H1 (cell line): ENCODE results near the gene EIF4E. TPM values are rescaled to one million over a fixed set of nuclear protein-coding genes. Genes with fewer than 3 reads are reported as not detected.
A peak's percentile ranks its signal among the peaks of the same experiment; 100 is the strongest.

Experiments
- CTCF ChIA-PET: fragments of 300-600 bp; sonication (Branson Sonifier 250); formaldehyde crosslinking; loops from one replicate; lab custom pipeline; 2021; ENCODE audit not compliant: partially characterized antibody; lab: Charles Lee
- POLR2A ChIA-PET: fragments of 300-600 bp; sonication (Branson Sonifier 250); formaldehyde crosslinking; loops from one replicate; lab custom pipeline; 2021; ENCODE audit warnings: inconsistent platforms; ENCODE audit not compliant: partially characterized antibody; lab: Charles Lee
- DNase-seq, 2 experiments: peaks; one replicate each; pipeline versions ENCODE4 v3.0.0 to v3.0.0-alpha.2; 2010 to 2022; ENCODE audit warnings: low spot score in 2 of 2, low read depth in 1 of 2, mixed read lengths in 1 of 2
- FAIRE-seq: peaks from 2 replicates; lab custom pipeline; 2011; peaks lifted over from hg19 to GRCh38; lab: Jason Lieb, UNC
- H2AFZ ChIP-seq: 2 replicates; pipeline ENCODE4 v1.8.1; 2012; ENCODE audit warnings: low read length, inconsistent platforms
- H2AK5ac ChIP-seq: 2 replicates; pipeline ENCODE4 v1.6.1; 2013; ENCODE audit warnings: low read depth, low read length
- H2BK120ac ChIP-seq: replicated peaks from 2 replicates; pipeline ENCODE3; 2013; ENCODE audit warnings: low read depth, low read length, inconsistent platforms
- H2BK12ac ChIP-seq: 2 replicates; pipeline ENCODE4 v1.6.1; 2013; ENCODE audit warnings: low read depth, low read length
- H2BK15ac ChIP-seq: 2 replicates; pipeline ENCODE4 v1.6.1; 2013; ENCODE audit warnings: low read length
- H2BK20ac ChIP-seq: 2 replicates; pipeline ENCODE4 v1.6.1; 2013; ENCODE audit warnings: low read length
- H2BK5ac ChIP-seq: 2 replicates; pipeline ENCODE4 v1.6.1; 2013; ENCODE audit warnings: low read depth, low read length
- H3K14ac ChIP-seq: 2 replicates; pipeline ENCODE4 v1.6.1; 2013; ENCODE audit warnings: inconsistent platforms; ENCODE audit not compliant: insufficient read length
- H3K18ac ChIP-seq: 2 replicates; pipeline ENCODE4 v1.6.1; 2013; ENCODE audit warnings: low read length; ENCODE audit errors: extremely low read depth
- H3K23ac ChIP-seq: 2 replicates; pipeline ENCODE4 v1.6.1; 2013; ENCODE audit warnings: inconsistent platforms; ENCODE audit not compliant: insufficient read length
- H3K23me2 ChIP-seq: 2 replicates; pipeline ENCODE4 v1.6.1; 2013; ENCODE audit warnings: low read depth, low read length
- H3K27ac ChIP-seq: 2 replicates; pipeline ENCODE4 v1.6.1; 2011; ENCODE audit warnings: low read depth, low read length, inconsistent platforms
- H3K27me3 ChIP-seq, 4 experiments: replicated peaks in 1 of 4; 1 replicate in 1 of 4; 2 replicates in 3 of 4; pipeline versions ENCODE4 v1.6.1 to v1.8.1; 2011 to 2013; ENCODE audit warnings: low read length in 3 of 4, mild to moderate bottlenecking in 3 of 4, inconsistent platforms in 2 of 4, mixed read lengths in 2 of 4, moderate library complexity in 1 of 4; ENCODE audit not compliant: control insufficient read depth in 3 of 4, insufficient read depth in 3 of 4; ENCODE audit errors: extremely low read depth in 1 of 4
- H3K36me3 ChIP-seq, 4 experiments: 2 replicates each; pipeline versions ENCODE4 v1.6.1 to v1.8.1; 2011 to 2013; ENCODE audit warnings: mild to moderate bottlenecking in 4 of 4, low read length in 3 of 4, moderate library complexity in 2 of 4, control low read depth in 1 of 4, inconsistent platforms in 1 of 4; ENCODE audit not compliant: insufficient read depth in 4 of 4, control insufficient read depth in 2 of 4
- H3K4ac ChIP-seq: replicated peaks from 2 replicates; pipeline ENCODE3; 2013; ENCODE audit warnings: low read length, low read depth, mixed read lengths, inconsistent platforms; ENCODE audit not compliant: insufficient read length
- H3K4me1 ChIP-seq, 4 experiments: replicated peaks in 1 of 4; 1 replicate in 1 of 4; 2 replicates in 3 of 4; pipeline versions ENCODE4 v1.6.1 to v1.8.1; 2011 to 2013; ENCODE audit warnings: low read length in 3 of 4, inconsistent platforms in 2 of 4, mixed read lengths in 1 of 4; ENCODE audit not compliant: insufficient read depth in 4 of 4, control insufficient read depth in 3 of 4
- H3K4me2 ChIP-seq, 2 experiments: 2 replicates each; pipeline versions ENCODE4 v1.6.1 to v1.8.1; 2011 to 2013; ENCODE audit warnings: low read depth in 2 of 2, low read length in 2 of 2, control low read depth in 1 of 2, inconsistent platforms in 1 of 2, mild to moderate bottlenecking in 1 of 2; ENCODE audit not compliant: insufficient read depth in 1 of 2
- H3K4me3 ChIP-seq, 4 experiments: fragments of 200-600, 300-600 bp in 1 of 4; sonication (generic), shearing (Covaris generic), sonication (Bioruptor Twin) in 1 of 4; 2 replicates each; pipeline versions ENCODE4 v1.5.1 to v1.8.1; 2011 to 2016; ENCODE audit warnings: low read length in 4 of 4, low read depth in 3 of 4, control low read depth in 2 of 4, inconsistent platforms in 2 of 4, mild to moderate bottlenecking in 2 of 4, mixed read lengths in 1 of 4, moderate library complexity in 1 of 4; ENCODE audit not compliant: insufficient read depth in 2 of 4; ENCODE audit errors: extremely low read depth in 1 of 4
- H3K56ac ChIP-seq: replicated peaks from 2 replicates; pipeline ENCODE3; 2013; ENCODE audit warnings: low read depth, mild to moderate bottlenecking, mixed read lengths, low read length, inconsistent platforms; ENCODE audit not compliant: insufficient read length
- H3K79me1 ChIP-seq: 2 replicates; pipeline ENCODE4 v1.6.1; 2013; ENCODE audit warnings: low read depth, low read length, control low read depth
- H3K79me2 ChIP-seq, 2 experiments: 2 replicates each; pipeline versions ENCODE4 v1.6.1 to v1.8.1; 2012 to 2013; ENCODE audit warnings: low read length in 2 of 2, mild to moderate bottlenecking in 2 of 2, inconsistent platforms in 1 of 2; ENCODE audit not compliant: insufficient read depth in 2 of 2, control insufficient read depth in 1 of 2
- H3K9ac ChIP-seq, 4 experiments: replicated peaks in 1 of 4; 1 replicate in 1 of 4; 2 replicates in 3 of 4; pipeline versions ENCODE4 v1.6.1 to v1.8.1; 2011 to 2013; ENCODE audit warnings: low read depth in 3 of 4, low read length in 3 of 4, control low read depth in 2 of 4, mild to moderate bottlenecking in 2 of 4, moderate library complexity in 2 of 4, inconsistent platforms in 1 of 4; ENCODE audit errors: extremely low read depth in 1 of 4
- H3K9me3 ChIP-seq, 2 experiments: 2 replicates each; pipeline versions ENCODE4 v1.6.1 to v1.8.1; 2012 to 2013; ENCODE audit warnings: mild to moderate bottlenecking in 2 of 2, moderate library complexity in 2 of 2, control low read depth in 1 of 2, inconsistent platforms in 1 of 2, low read depth in 1 of 2, low read length in 1 of 2, mixed read lengths in 1 of 2; ENCODE audit not compliant: insufficient read depth in 2 of 2
- H4K20me1 ChIP-seq, 2 experiments: replicated peaks in 1 of 2; 2 replicates each; pipeline versions ENCODE3 to v1.8.1; 2011 to 2013; ENCODE audit warnings: inconsistent platforms in 2 of 2, low read length in 2 of 2, mild to moderate bottlenecking in 1 of 2; ENCODE audit not compliant: insufficient read depth in 2 of 2, control insufficient read depth in 1 of 2
- H4K5ac ChIP-seq: 2 replicates; pipeline ENCODE4 v1.6.1; 2013; ENCODE audit warnings: low read length, low read depth, mixed read lengths, inconsistent platforms; ENCODE audit not compliant: insufficient read length
- H4K8ac ChIP-seq: 2 replicates; pipeline ENCODE4 v1.8.0; 2013; ENCODE audit warnings: mild to moderate bottlenecking, moderate library complexity, low read length, inconsistent platforms; ENCODE audit not compliant: insufficient read depth; ENCODE audit errors: extremely low read depth
- H4K91ac ChIP-seq: replicated peaks from 2 replicates; pipeline ENCODE3; 2013; ENCODE audit warnings: low read length, mixed read lengths, inconsistent platforms; ENCODE audit not compliant: insufficient read length
- CHD2 ChIP-seq: IDR thresholded peaks from 2 replicates; pipeline ENCODE4 v1.6.1; 2012; ENCODE audit warnings: low read length, improper control_type of control experiment
- KDM4A ChIP-seq: IDR thresholded peaks from one replicate; pipeline ENCODE4 v1.7.1; 2012; ENCODE audit warnings: low read depth, mild to moderate bottlenecking, moderate library complexity, low read length, inconsistent platforms; ENCODE audit not compliant: severe bottlenecking
- MAX ChIP-seq: IDR thresholded peaks from 2 replicates; pipeline ENCODE4 v1.6.1; 2012; ENCODE audit warnings: inconsistent platforms
- POLR2A ChIP-seq, 2 experiments: IDR thresholded peaks; 1 replicate in 1 of 2; 2 replicates in 1 of 2; pipeline ENCODE4 v1.6.1; 2011; ENCODE audit warnings: low read depth in 2 of 2, low read length in 2 of 2, mild to moderate bottlenecking in 2 of 2; ENCODE audit errors: control extremely low read depth in 1 of 2
- POLR2AphosphoS5 ChIP-seq: IDR thresholded peaks from 2 replicates; pipeline ENCODE4 v1.6.1; 2011; ENCODE audit warnings: low read depth, low read length
- TAF1 ChIP-seq: IDR thresholded peaks from 2 replicates; pipeline ENCODE4 v1.6.1; 2011; ENCODE audit warnings: mild to moderate bottlenecking, low read depth, low read length
- TAF7 ChIP-seq: optimal IDR thresholded peaks from 2 replicates; pipeline ENCODE3; 2011; ENCODE audit warnings: low read depth, mild to moderate bottlenecking, inconsistent platforms, low read length, moderate library complexity, borderline replicate concordance
- TBP ChIP-seq: IDR thresholded peaks from 2 replicates; pipeline ENCODE4 v1.6.1; 2011; ENCODE audit warnings: low read depth, low read length, improper control_type of control experiment
- WGBS, 2 experiments: shearing (Covaris generic) in 1 of 2; methylation state at CpG; one replicate each; pipeline versions ENCODE4 v1.1.6 to v1.1.7; 2013 to 2015; ENCODE audit warnings: low lambda C conversion rate in 2 of 2, mixed read lengths in 2 of 2, inconsistent platforms in 1 of 2, low coverage in 1 of 2, missing lambda C conversion rate in 1 of 2; ENCODE audit not compliant: insufficient replicate concordance in 2 of 2, insufficient coverage in 1 of 2, insufficient read length in 1 of 2; ENCODE audit errors: extremely low coverage in 1 of 2, missing lambda C conversion rate in 1 of 2; 5-methylcytosine and 5-hydroxymethylcytosine counted together
- polyA plus RNA-seq, 7 experiments: library from polyadenylated mRNA; depleted of rRNA in 3 of 7; stranded (reverse) in 5 of 7; unstranded in 2 of 7; fragments of >200 nt in 5 of 7; fragments of 200-250 nt in 2 of 7; gene quantifications; 1 replicate in 5 of 7; 2 replicates in 1 of 7; 4 replicates in 1 of 7; pipeline versions ENCODE4 v1.2.1 to v1.2.3, GENCODE V29; 2011 to 2013; ENCODE audit warnings: missing spikeins in 2 of 7, mixed read lengths in 2 of 7
- total RNA-seq: library from RNA; stranded (reverse); fragmentation: NEBNext Ultra II Directional; extraction: Animal tissue kit (Norgen Biotek cat#: 25700); gene quantifications from 2 replicates; pipeline ENCODE4 v1.2.1, GENCODE V29; 2021

Gene EIF4E
- total and polyA plus RNA-seq, 2 of the 8 experiments (the other 6 are each of a cell fraction or from before 2014, with no cell fraction given) = 59.6 to 185 TPM

GRCh38 chr4:98929341-98930267, 671 bp upstream of the EIF4E start:
- Histone ChIP-seq H2BK20ac (no peak overlapping the region), H3K14ac (no peak overlapping the region), H3K36me3 (peaks cover 0 to 9% (median 1%) of the 10 kb centered on the region in 4 experiments; a peak in 1 of 8 replicates), H4K20me1 (peaks cover 0 to 9% of the 10 kb centered on the region in 2 experiments), H3K4ac (peak overlapping the region; percentile 23), H4K5ac (peak overlapping the region; percentile 97), H3K9ac (peak overlapping the region; percentile 69 to 90 (median 72)), H3K56ac (peak overlapping the region; percentile 19), H3K27ac (peak overlapping the region; percentile 83), H2BK15ac (peak overlapping the region; percentile 61; the same call in 1 of the 2 replicates), H4K91ac (peak overlapping the region; percentile 81), H2BK120ac (no peak overlapping the region), H3K23ac (no peak overlapping the region), H3K9me3 (peaks cover 17 to 22% of the 10 kb centered on the region in 2 experiments), H3K27me3 (no peaks in the 10 kb centered on the region), H3K18ac (peak overlapping the region; percentile 94; the same call in 1 of the 2 replicates), H3K79me2 (peaks cover 28 to 41% of the 10 kb centered on the region in 2 experiments), H3K4me3 (peak overlapping the region; percentile 48 to 97 (median 64)), H3K4me1 (peaks cover 0 to 2% (median 0%) of the 10 kb centered on the region in 4 experiments; a peak in 1 of 7 replicates), H2AK5ac (no peak overlapping the region), H2AFZ (peak overlapping the region; percentile 92), H3K23me2 (peaks cover 2% of the 10 kb centered on the region; the same call in 1 of the 2 replicates), H3K4me2 (peak overlapping the region; percentile 84 to 95), H2BK12ac (peak overlapping the region; percentile 56; the same call in 1 of the 2 replicates), H3K79me1 (no peaks in the 10 kb centered on the region), H4K8ac (peak overlapping the region; percentile 92; the same call in 1 of the 2 replicates), H2BK5ac (peak overlapping the region; percentile 83)
- DNase-seq = peak in 1 of 2 experiments; percentile 54
- ChIA-PET CTCF (interaction anchor here (0.6 to 2.9 kb wide), 6 partner anchors 9 to 65 kb away, joined by 3 to 9 read pairs (median 4); partner anchors contain the start of gene METAP1), POLR2A (interaction anchor here (0.7 to 5.1 kb wide), 18 partner anchors 8 to 319 kb away, joined by 3 to 51 read pairs (median 6); partner anchors contain the start of genes ADH5 and METAP1)
- TF ChIP-seq MAX (peak; percentile 68), POLR2A (IDR thresholded peaks at IDR 0.05; ENCODE audit: control extremely low read depth in 1 of 2, low read depth in 2 of 2, low read length in 2 of 2) (peak; percentile 67 to 86), TBP (peak; percentile 82), KDM4A (peak; percentile 31), TAF1 (peak; percentile 82), POLR2AphosphoS5 (peak; percentile 91), TAF7 (no peak), CHD2 (no peak; the same call in 1 of the 2 replicates)
- WGBS, 2 experiments = 64% methylated on average over 44 of the region's 44 CpGs; no CpG with 5 or more reads in 1 of the 2 experiments
- no peak for FAIRE-seq
